Astrocyte of the hippocampus (primary cell): ENCODE data around the gene KNDC1.
"Not testable (repeated sequence)": the region's sequence is repeated elsewhere in the genome, so short reads cannot be mapped to it uniquely, and the experiment has no call there.

Experiments
- DNase-seq: peaks from one replicate; pipeline ENCODE4 v3.0.0; 2011; ENCODE audit warnings: low read depth, low spot score

Gene KNDC1, protein sequence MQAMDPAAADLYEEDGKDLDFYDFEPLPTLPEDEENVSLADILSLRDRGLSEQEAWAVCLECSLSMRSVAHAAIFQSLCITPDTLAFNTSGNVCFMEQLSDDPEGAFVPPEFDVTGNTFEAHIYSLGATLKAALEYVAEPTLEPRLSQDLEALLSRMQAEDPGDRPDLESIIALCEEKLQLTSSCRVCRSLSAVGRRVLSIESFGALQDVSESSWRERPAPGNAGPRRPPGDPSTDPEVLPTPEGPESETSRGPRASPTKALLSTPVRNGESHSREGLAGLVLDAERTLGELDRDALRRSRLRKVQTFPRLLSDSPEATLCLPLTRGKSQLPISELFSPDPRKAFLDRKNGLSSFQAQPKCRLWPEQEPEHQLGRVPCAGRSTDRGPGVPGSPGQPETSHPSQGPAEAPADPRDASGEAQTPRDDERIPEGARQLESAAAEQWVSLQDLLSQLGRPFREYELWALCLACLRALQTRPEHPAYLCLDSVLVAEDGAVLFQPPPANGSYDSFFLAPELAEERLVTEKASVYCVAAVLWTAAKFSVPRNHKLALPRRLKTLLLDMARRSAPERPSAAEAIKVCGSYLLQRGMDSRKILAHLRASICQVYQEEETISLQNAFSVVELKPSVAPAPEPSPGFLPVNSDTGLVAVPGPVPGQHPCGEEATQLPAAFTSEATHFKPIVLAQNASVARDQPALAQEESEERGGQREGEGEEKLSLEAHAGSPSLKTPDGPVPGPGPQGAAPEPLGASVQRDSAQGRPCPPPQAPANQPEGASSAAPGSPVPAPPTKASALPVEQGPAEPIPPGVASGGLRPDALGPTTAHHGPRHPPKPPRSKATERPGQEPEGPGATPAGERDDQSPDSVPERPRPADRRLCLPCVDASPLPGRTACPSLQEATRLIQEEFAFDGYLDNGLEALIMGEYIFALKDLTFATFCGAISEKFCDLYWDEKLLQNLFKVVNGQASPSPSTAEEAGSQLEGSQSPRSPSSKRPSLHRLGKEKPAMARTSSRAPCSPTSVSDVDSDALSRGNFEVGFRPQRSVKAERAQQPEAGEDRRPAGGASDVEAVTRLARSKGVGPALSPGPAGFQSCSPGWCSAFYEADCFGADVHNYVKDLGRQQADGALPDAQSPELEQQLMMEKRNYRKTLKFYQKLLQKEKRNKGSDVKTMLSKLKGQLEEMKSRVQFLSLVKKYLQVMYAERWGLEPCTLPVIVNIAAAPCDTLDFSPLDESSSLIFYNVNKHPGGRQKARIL (N-terminal part only)

DNA sequence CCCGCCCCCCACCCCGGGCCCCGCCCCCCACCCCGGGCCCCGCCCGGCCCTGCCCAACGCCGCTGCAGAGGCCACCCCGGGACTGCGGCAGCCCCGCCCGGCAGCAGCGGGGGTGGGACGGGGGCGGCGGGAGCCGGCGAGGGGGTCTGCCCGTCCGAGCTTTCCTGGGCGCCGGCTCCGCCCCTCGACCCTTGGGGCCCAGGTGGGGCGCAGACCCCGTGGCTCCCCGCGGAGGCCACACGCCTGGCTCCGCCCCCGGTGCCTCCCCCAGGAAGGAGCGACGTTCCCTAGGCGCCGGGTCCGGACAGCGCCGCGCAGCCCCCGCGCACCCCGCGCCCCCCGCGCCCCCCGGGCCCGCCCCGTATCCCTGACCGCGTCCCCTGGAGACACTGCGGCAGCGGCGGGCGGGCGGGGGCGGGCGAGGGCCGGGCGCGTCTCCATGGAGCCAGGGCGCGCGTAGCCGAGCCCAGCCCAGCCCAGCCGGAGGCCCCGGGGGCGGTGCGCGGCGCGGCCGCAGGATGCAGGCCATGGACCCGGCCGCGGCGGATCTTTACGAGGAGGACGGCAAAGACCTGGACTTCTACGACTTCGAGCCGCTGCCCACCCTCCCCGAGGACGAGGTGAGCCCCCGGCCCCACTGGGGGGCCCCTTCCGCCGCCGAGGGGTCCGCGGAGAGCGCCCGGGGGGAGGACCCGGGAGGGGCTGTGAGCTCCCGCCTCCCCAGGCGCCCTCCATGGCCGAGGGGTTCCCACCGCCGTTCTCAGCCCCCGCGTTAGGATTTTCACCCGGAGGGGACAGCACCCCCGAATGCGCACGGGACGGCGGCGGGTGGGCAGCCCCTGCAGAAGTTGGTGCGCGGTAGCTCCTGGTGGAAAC is at the start of gene KNDC1:
Gene KNDC1, plus strand, starts transcription at position 270 of the 876 bp plus-strand sequence. Its CDS starts 249 bp downstream, at position 519.
- DNase-seq = peak; percentile 72

GRCh38 chr10:133110609-133111275 is 49.3 kb upstream of the KNDC1 start:
- no peak for DNase-seq

GRCh38 chr10:133111640-133112039 is 48.4 kb upstream of the KNDC1 start:
- not testable (repeated sequence) for DNase-seq

- no peak for DNase-seq
Observed at GRCh38 chr10:133113146-133113830, 46.7 kb upstream of the KNDC1 start.

GRCh38 chr10:133113847-133114246 is 46.2 kb upstream of the KNDC1 start:
- no peak for DNase-seq

- no peak for DNase-seq
Observed at GRCh38 chr10:133114251-133114650, 45.8 kb upstream of the KNDC1 start.

DNA sequence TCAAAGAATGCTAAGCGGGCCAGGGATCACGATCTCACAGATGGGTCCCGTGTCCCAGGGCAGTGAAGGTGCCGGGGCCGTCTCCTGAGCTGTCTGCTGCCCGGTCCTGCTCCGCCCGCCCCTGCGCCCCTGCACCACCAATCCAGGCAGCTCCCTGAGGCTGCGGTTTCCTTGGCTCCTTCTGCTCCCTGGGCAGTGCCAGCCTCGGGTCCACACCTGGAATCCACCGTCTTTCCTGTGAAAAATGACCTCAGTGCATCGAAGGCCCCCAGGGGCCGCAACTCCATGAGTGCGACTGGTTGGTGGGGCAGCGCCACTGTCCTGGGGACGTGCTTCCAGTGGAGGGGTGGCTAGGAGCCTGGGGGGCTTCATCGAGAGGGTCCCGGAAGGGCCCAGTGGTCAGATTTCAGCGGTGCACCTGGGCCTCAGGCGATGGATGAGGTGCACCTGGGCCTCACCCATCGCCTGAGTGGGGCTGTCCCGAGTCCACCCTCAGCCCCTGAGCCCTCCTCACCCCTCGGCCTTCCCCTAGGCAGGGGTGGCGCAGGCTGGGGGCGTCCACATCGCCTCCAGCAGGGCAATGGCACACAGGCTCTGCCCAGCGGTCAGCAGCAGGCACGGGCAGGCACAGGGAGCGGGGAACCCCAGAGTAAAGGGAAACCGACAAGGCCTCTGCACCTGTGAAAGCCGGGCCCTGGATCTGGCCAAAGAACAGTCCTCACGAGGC is 45.1 kb upstream of the KNDC1 start:
- DNase-seq = no peak

GRCh38 chr10:133115453-133115842 is 44.6 kb upstream of the KNDC1 start:
- no peak for DNase-seq

DNA sequence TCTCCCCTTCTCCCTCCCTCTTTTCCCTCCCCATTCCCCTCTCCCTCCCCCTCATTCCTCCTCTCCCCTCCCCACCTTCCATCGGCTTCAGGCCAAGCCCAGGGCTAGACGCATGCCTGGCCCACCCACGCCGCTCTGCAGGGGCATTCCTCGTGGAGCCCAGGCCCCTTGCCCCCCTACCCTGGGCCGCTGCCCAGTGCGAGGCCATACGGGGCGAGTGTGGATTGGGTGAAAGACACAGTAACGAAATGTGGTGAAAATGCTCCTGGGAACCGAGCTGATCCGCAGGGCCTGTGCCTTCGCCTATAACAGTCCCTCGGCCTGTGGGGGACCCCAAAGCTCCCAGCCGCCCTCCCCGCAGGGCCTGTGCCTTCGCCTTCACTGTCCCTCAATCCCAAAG is 44.0 kb upstream of the KNDC1 start:
- DNase-seq = no peak

DNA sequence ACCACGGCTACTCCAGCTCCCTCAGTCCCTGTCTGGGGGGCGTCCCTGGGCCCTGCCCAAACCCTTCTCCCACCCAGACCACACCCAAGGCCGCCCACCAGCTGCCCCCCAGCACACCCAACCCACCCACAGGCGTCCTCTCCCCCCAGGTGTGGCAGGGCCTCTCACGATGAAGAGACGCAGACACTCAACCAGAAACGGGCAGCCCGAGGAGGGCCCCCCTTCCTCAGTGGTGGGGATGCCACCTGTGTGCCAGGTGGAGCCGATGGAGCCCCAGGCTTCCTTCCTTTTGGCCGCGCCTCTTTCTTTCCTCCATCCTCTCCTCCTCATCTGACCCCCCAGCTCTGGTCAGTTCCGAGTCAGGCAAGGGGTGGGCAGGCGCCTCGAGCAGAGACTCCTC is 43.6 kb upstream of the KNDC1 start:
- no peak for DNase-seq

DNA sequence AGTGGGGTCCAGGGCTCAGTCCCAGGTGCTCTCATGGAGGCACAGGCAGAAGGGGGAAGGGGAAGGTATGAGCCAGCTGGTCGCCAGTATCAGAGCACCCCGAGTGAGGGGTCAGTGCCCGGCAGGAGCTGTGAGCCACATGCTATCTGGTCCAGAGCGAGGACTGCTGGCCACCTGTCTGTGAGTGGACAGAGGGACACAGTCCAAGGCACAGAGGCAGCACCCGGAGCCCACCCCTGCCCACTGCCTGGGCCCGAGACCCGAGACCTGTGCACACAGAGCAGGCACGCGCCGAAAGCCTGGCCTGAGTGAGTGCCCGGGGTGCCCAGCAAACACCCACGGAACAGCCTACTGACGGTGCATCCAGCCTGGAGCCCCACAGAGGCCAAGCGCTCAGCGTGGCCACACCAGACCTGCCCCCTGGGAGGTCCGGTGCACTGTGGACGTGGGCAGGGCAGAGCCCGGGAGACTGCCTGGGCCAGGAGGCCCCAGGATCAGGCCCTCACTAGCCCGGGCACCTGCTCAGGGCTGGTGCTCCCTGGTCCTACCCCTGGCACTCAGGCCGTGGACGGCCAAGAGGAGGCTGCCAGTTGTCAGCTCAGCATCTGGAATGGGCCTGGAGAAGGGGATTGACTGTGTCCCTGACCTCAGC is 42.9 kb upstream of the KNDC1 start:
- no peak for DNase-seq

GRCh38 chr10:133117688-133118071 is 42.3 kb upstream of the KNDC1 start:
- no peak for DNase-seq

DNA sequence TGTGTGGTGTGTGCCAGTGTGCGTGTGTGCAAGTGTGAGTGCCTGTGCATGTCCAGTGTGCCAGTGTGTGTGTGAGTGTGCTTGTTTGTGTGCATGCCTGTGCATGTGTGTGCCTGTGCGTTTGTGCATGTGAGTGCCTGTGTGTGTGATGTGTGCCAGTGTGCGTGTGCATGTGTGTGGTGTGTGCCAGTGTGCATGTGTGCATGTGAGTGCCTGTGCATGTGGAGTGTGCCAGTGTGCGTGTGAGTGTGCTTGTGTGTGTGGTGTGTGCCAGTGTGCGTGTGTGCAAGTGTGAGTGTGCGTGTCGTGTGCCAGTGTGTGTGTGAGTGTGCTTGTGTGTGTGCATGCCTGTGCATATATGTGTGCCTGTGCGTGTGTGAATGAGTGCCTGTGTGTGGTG is 38.5 kb upstream of the KNDC1 start:
- no peak for DNase-seq

GRCh38 chr10:133122171-133122935 is 37.7 kb upstream of the KNDC1 start:
- no peak for DNase-seq

GRCh38 chr10:133123050-133123745 is 36.8 kb upstream of the KNDC1 start:
- no peak for DNase-seq

DNA sequence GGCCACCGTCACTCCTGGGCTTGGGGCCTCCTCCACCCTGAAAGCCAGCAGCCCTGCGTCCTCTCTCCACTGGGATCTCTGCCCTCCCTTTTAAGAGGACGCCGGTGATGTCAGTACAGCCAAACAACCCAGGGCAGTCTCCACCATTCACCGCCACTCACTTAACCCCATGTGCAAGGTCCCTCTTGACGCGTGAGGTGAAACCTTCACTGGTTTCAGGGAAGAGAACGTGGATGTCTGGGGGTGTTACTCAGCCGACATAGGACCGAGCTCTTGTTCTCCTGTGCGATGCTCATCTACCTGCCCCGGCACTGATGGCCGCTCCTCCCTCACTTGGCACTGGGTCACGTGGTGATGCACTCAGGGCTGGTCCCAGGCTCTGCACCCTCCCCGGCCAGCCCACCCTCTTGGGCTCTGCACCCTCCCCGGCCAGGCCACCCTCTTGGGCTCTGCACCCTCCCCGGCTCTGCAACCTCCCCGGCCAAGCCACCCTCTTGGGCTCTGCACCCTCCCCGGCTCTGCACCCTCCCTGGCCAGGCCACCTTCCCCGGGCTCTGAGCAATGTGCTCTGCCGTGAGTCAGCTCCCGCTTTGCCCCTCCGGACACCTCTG is 36.2 kb upstream of the KNDC1 start:
- no peak for DNase-seq
